ENCODE results near the gene IGSF21.

Gene IGSF21

GRCh38 chr1:18230840-18231239, 123.2 kb downstream of the IGSF21 start:
- no peak for DNase-seq

GRCh38 chr1:18232052-18232451, 124.5 kb downstream of the IGSF21 start:
- DNase-seq, result no peak

GRCh38 chr1:18233176-18233864, 125.7 kb downstream of the IGSF21 start:
- DNase-seq, result no peak

GRCh38 chr1:18234790-18235242, 127.2 kb downstream of the IGSF21 start:
- peak; percentile 82 to 90 for DNase-seq

GRCh38 chr1:18237371-18237770, 129.8 kb downstream of the IGSF21 start:
- no peak for DNase-seq

GRCh38 chr1:18238190-18238589, 130.6 kb downstream of the IGSF21 start:
- peak; percentile 45 to 71 for DNase-seq

GRCh38 chr1:18239671-18240070, 132.1 kb downstream of the IGSF21 start:
- no peak for DNase-seq

GRCh38 chr1:18240906-18241305, 133.3 kb downstream of the IGSF21 start:
- DNase-seq, result no peak

- no peak for DNase-seq
Observed at GRCh38 chr1:18241891-18242290, 134.3 kb downstream of the IGSF21 start.

- peak in 1 of 2 experiments; percentile 21 for DNase-seq
Observed at GRCh38 chr1:18243503-18244175, 136.0 kb downstream of the IGSF21 start.

- DNase-seq, result no peak
Observed at GRCh38 chr1:18244762-18245161, 137.2 kb downstream of the IGSF21 start.

- no peak for DNase-seq
Observed at GRCh38 chr1:18245647-18246046, 138.0 kb downstream of the IGSF21 start.

- DNase-seq, result no peak
Observed at GRCh38 chr1:18246543-18246942, 138.9 kb downstream of the IGSF21 start.

GRCh38 chr1:18247151-18247550, 139.6 kb downstream of the IGSF21 start:
- DNase-seq, result no peak

- no peak for DNase-seq
Observed at GRCh38 chr1:18249631-18250030, 142.0 kb downstream of the IGSF21 start.

- DNase-seq, result no peak
Observed at GRCh38 chr1:18253093-18253492, 145.5 kb downstream of the IGSF21 start.

GRCh38 chr1:18256282-18257235, 149.0 kb downstream of the IGSF21 start:
- peak; percentile 23 to 66 for DNase-seq

GRCh38 chr1:18257778-18258177, 150.2 kb downstream of the IGSF21 start:
- DNase-seq, result no peak

- DNase-seq, result no peak
Observed at GRCh38 chr1:18261891-18262290, 154.3 kb downstream of the IGSF21 start.

- DNase-seq, result no peak
Observed at GRCh38 chr1:18262726-18263125, 155.1 kb downstream of the IGSF21 start.

- no peak for DNase-seq
Observed at GRCh38 chr1:18263547-18264120, 156.0 kb downstream of the IGSF21 start.

- DNase-seq, result no peak
Observed at GRCh38 chr1:18264450-18265039, 156.9 kb downstream of the IGSF21 start.

GRCh38 chr1:18265641-18266040, 158.0 kb downstream of the IGSF21 start:
- no peak for DNase-seq

All from NCI-H524 (cell line).